Esophagus squamous epithelium (tissue), 4 donors: ENCODE data around the gene SYTL2.

Source experiments
- CTCF ChIP-seq, 6 experiments: fragments of 450-650 bp in 4 of 6; fragments of 200-600 bp in 2 of 6; sonication (generic) in 2 of 6; IDR thresholded peaks; one replicate each; pipeline ENCODE4 v1.5.1; 2016 to 2019; ENCODE audit warnings: antibody characterized with exemption in 6 of 6, mild to moderate bottlenecking in 4 of 6, moderate library complexity in 4 of 6
- POLR2A ChIP-seq, 4 donors: fragments of 450-650 bp; IDR thresholded peaks; one replicate each; pipeline ENCODE4 v1.6.1; 2017; ENCODE audit warnings: antibody characterized with exemption in 4 of 4, mild to moderate bottlenecking in 4 of 4, moderate library complexity in 3 of 4

- no peak for TF ChIP-seq CTCF (IDR thresholded peaks at IDR 0.05)
- no peak for TF ChIP-seq POLR2A (IDR thresholded peaks at IDR 0.05)
Observed at GRCh38 chr11:85806876-85807275, 4.1 kb downstream of the SYTL2 start.
